ENCODE data around the gene MINDY4B. TPM values are rescaled to one million over a fixed set of nuclear protein-coding genes. Genes with fewer than 3 reads are reported as not detected.

Gene MINDY4B
- total and polyA plus RNA-seq, 2 of the 13 experiments (the other 11 are each of a cell fraction or from before 2014, with no cell fraction given), result not detected

DNA sequence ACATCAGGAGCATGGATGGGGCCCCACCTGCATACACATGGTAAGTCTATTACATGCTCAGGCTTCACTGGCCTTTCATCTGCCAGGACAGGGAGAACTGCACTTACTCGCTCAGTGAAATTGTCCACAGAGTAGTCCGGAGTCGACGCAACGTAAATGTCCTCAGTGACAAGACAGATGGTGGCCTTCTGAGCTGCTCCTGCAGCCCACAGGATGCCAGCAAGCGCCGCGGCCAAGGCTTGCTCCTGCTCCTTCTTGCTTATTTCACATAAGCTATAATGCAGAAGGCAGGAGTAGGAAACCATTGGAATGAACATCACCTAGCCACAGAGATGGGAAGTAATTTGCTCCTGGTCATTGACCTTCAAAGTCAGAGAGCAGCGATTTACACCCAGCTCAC, 14.4 kb downstream of the MINDY4B start (continued):
- TF ChIP-seq ZUFSP (CRISPR knock-in tag; IDR thresholded peaks at IDR 0.05; ENCODE audit: borderline replicate concordance), result no peak
- TF ChIP-seq ZEB1 (IDR thresholded peaks at IDR 0.05; ENCODE audit: insufficient replicate concordance, low read depth), result no peak
- no peak for TF ChIP-seq ZNF256 (CRISPR knock-in tag; conservative IDR thresholded peaks at IDR 0.05)
- no peak for TF ChIP-seq RBAK (CRISPR knock-in tag; IDR thresholded peaks at IDR 0.05)
- no peak for TF ChIP-seq ZNF775 (CRISPR knock-in tag; IDR thresholded peaks at IDR 0.05; ENCODE audit: borderline replicate concordance)

DNA sequence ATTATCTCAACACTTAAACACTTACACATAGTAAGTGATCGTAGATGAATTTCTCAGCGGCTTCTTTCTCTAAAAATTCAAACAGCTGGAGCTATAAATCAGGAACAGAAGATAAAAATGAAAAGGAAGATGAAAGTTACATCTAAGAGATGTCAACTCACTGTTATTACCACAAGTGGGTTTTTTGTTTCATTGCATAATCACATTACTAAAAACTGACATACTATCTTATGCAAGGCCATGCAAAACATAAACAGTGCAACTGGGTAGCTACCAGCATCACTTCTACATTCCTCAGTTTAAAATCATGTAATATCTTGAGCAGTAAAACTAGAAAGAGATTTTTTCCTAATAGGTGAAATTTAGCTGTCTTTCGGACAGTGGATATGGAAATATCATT, 14.9 kb downstream of the MINDY4B start:
- H3K9me3 ChIP-seq (ENCODE audit: low read length), result no peaks in the 10 kb centered on the region
- WGBS (ENCODE audit: low lambda C conversion rate), result 28% methylated on average over 3 of the region's 3 CpGs
- POLR2A ChIA-PET, result no interaction called here

DNA sequence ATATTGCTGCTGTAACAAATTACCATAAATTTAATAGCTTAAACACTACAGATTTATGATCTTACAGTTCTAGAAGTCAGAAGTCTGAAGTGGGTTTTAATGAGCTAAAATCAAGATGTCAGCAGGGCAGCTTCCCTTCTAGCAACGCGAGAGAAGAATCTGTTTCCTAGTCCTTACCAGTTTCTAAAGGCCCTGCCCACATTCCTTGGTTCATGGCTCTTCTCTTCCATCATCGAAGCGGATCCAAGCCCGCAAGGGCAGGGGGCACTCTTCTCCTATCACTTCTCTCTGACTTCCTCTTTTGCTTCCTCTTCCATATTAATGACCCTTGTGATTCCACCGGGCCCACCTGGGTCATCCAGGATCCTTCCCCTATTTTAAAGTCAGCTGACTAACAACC, 16.1 kb downstream of the MINDY4B start:
- H3K4me1 ChIP-seq (ENCODE audit: insufficient read depth, low read length), result no peaks in the 10 kb centered on the region
- H3K4me3 ChIP-seq (replicated peaks in 1 of 3; ENCODE audit: insufficient read depth in 1 of 3, low read depth in 2 of 3, low read length in 3 of 3), result no peak overlapping the region
- ATAC-seq (no peak), FAIRE-seq (no peak), DNase-seq (ENCODE audit: low spot score) (no peak)
- 53% methylated on average over 6 of the region's 6 CpGs for WGBS (ENCODE audit: low lambda C conversion rate)
- no peak overlapping the region for H3K4me2 ChIP-seq (ENCODE audit: low read depth, low read length)
- in situ Hi-C loops (cut with HindIII; ENCODE audit: extremely low pct_ligation_motif_present, low pct_unique_long_range_greater_than_20kb), result no loop called here
- H3K9me3 ChIP-seq (ENCODE audit: low read length), result no peaks in the 10 kb centered on the region
- H2AFZ ChIP-seq (ENCODE audit: low read length), result no peak overlapping the region
- ChIA-PET CTCF (ENCODE audit: low intra/inter-chr PET ratio, low total read pairs) (no interaction called here), POLR2A (no interaction called here)
- no peaks in the 10 kb centered on the region for H3K36me3 ChIP-seq (replicated peaks in 1 of 2; ENCODE audit: control insufficient read depth in 1 of 2, insufficient read depth in 2 of 2, low read length in 2 of 2)
- no peaks in the 10 kb centered on the region for H4K20me1 ChIP-seq (ENCODE audit: insufficient read depth, low read length)
- intact Hi-C loops (cut with micrococcal nuclease; ENCODE audit: unreplicated experiment), result no loop called here
- no peak overlapping the region for H3K27ac ChIP-seq (ENCODE audit: extremely low read length, insufficient read depth, low read length)
- no peaks in the 10 kb centered on the region for H3K79me2 ChIP-seq (ENCODE audit: insufficient read depth, low read length)
- H3K9ac ChIP-seq (ENCODE audit: insufficient read depth, low read depth, low read length), result no peak overlapping the region
- peaks cover 0 to 3% of the 10 kb centered on the region in 2 experiments; a peak in 2 of 5 replicates for H3K27me3 ChIP-seq (ENCODE audit: control insufficient read depth in 1 of 2, insufficient read depth in 2 of 2, low read length in 2 of 2)
- no TSS peak for BruUV-seq (replicated peaks)
- TF ChIP-seq CEBPB (IDR thresholded peaks at IDR 0.05; ENCODE audit: borderline replicate concordance, low read depth, low read length) (no peak), HNRNPUL1 (IDR thresholded peaks at IDR 0.05; ENCODE audit: low read depth, low read length) (no peak), RAD51 (IDR thresholded peaks at IDR 0.05; ENCODE audit: borderline replicate concordance) (no peak), RFX3 (CRISPR knock-in tag; IDR thresholded peaks at IDR 0.05) (no peak), NR2C2 (CRISPR knock-in tag; IDR thresholded peaks at IDR 0.05; ENCODE audit: borderline replicate concordance) (no peak), ZNF607 (CRISPR knock-in tag; IDR thresholded peaks at IDR 0.05; ENCODE audit: borderline replicate concordance) (no peak), HBP1 (CRISPR knock-in tag; IDR thresholded peaks at IDR 0.05; ENCODE audit: low read depth) (no peak), ARNT (IDR thresholded peaks at IDR 0.05) (no peak)
- TF ChIP-seq, protein P1, sequence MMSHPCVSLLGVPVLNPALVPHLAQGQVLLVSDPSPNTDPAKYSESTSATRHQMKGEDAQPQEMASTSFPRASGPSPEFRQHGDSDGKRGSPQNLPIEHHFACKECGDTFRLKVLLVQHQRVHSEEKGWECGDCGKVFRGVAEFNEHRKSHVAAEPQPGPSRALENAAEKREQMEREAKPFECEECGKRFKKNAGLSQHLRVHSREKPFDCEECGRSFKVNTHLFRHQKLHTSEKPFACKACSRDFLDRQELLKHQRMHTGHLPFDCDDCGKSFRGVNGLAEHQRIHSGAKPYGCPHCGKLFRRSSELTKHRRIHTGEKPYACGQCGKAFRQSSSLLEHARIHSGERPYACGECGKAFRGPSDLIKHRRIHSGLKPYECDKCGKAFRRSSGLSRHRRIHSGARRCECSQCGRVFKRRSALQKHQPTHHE (CRISPR knock-in tag; IDR thresholded peaks at IDR 0.05; ENCODE audit: borderline replicate concordance), result no peak

More for the DNA sequence above, 14.9 kb downstream of the MINDY4B start:
- Histone ChIP-seq H3K27ac (ENCODE audit: extremely low read length, insufficient read depth, low read length) (no peak overlapping the region), H3K36me3 (replicated peaks in 1 of 2; ENCODE audit: control insufficient read depth in 1 of 2, insufficient read depth in 2 of 2, low read length in 2 of 2) (no peaks in the 10 kb centered on the region), H3K4me3 (replicated peaks in 1 of 3; ENCODE audit: insufficient read depth in 1 of 3, low read depth in 2 of 3, low read length in 3 of 3) (no peak overlapping the region), H3K9ac (ENCODE audit: insufficient read depth, low read depth, low read length) (no peak overlapping the region), H2AFZ (ENCODE audit: low read length) (no peak overlapping the region), H3K79me2 (ENCODE audit: insufficient read depth, low read length) (no peaks in the 10 kb centered on the region), H3K4me1 (ENCODE audit: insufficient read depth, low read length) (no peaks in the 10 kb centered on the region), H3K4me2 (ENCODE audit: low read depth, low read length) (no peak overlapping the region), H3K27me3 (ENCODE audit: control insufficient read depth in 1 of 2, insufficient read depth in 2 of 2, low read length in 2 of 2) (peaks cover 0 to 3% of the 10 kb centered on the region in 2 experiments; a peak in 1 of 5 replicates), H4K20me1 (ENCODE audit: insufficient read depth, low read length) (no peaks in the 10 kb centered on the region)
- CTCF ChIA-PET (ENCODE audit: low intra/inter-chr PET ratio, low total read pairs), result no interaction called here
- DNase-seq (ENCODE audit: low spot score), result no peak
- in situ Hi-C loops (cut with HindIII; ENCODE audit: extremely low pct_ligation_motif_present, low pct_unique_long_range_greater_than_20kb) (no loop called here), intact Hi-C loops (cut with micrococcal nuclease; ENCODE audit: unreplicated experiment) (no loop called here)
- ATAC-seq, result no peak
- FAIRE-seq, result no peak
- BruUV-seq (replicated peaks), result no TSS peak
- no peak for TF ChIP-seq RELA (CRISPR knock-in tag; IDR thresholded peaks at IDR 0.05)
